ENCODE results near the gene TLE3. TPM values are rescaled to one million over a fixed set of nuclear protein-coding genes. Genes with fewer than 3 reads are reported as not detected.

TLE3 gene
- total and polyA plus RNA-seq, 2 of the 13 experiments (the other 11 are each of a cell fraction or from before 2014, with no cell fraction given), result 11.9 to 13.8 TPM

DNA sequence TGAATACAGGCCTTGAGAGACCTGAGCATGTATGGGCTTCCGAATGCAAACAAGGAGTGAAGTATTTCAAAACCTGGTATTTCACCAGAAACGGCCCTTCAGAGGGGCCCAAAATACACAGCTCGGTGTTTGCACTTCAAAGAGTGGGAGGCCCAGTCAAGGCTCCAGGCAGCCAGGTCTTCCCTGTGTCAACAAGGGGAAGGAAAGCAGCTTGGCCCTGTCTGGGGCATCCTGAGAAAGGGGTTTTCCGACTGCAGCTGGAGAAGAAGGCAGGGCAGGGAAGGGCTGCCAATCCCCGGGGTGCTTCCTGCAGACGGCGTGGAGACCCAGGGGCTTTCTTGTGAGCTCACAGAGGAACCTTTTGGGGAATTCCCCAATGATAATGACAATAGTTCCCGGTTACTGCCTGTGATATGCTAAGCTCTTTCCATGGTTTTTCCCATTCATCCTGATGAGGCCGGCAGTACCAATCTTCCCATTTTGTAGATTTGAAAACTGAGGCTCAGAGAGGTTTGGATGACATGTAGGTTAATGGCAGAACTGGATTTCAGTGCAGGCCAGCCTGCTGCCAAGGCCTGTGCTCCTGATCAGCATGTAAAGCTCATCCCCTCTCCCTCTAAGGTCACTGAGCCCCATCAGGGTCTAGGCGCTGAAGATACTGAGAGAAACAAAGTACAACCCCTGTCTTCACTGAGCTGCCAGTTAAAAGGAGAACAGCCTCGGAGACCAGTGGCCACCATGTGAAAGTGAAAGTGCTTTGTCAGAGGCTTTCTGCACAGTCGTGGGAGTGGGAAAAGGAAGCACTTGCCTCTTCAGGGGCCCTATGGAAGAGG lies 43.0 kb upstream of the TLE3 start (continued):
- TF ChIP-seq RERE (CRISPR knock-in tag; IDR thresholded peaks at IDR 0.05; ENCODE audit: low read depth), result peak; percentile 100
- TF ChIP-seq GATAD1 (CRISPR knock-in tag; IDR thresholded peaks at IDR 0.05), result no peak
- TF ChIP-seq ZNF598 (CRISPR knock-in tag; IDR thresholded peaks at IDR 0.05; ENCODE audit: borderline replicate concordance), result peak; percentile 65; the same call in 1 of the 2 replicates
- TF ChIP-seq ZBTB37 (CRISPR knock-in tag; IDR thresholded peaks at IDR 0.05), result peak; percentile 80; the same call in 1 of the 2 replicates
- peak; percentile 85 for TF ChIP-seq TCF7L2 (IDR thresholded peaks at IDR 0.05; ENCODE audit: low read depth, low read length)
- no peak for TF ChIP-seq FIP1L1 (IDR thresholded peaks at IDR 0.05; ENCODE audit: borderline replicate concordance, insufficient read depth, low read depth, low read length)
- peak; percentile 96 for TF ChIP-seq GATAD2A (CRISPR knock-in tag; IDR thresholded peaks at IDR 0.05)
- TF ChIP-seq GLMP (CRISPR knock-in tag; IDR thresholded peaks at IDR 0.05; ENCODE audit: borderline replicate concordance), result no peak
- TF ChIP-seq ZNF382 (CRISPR knock-in tag; IDR thresholded peaks at IDR 0.05; ENCODE audit: borderline replicate concordance), result no peak
- TF ChIP-seq REPIN1 (CRISPR knock-in tag; IDR thresholded peaks at IDR 0.05; ENCODE audit: borderline replicate concordance, low read depth), result peak; percentile 95
- TF ChIP-seq ZNF256 (CRISPR knock-in tag; conservative IDR thresholded peaks at IDR 0.05), result no peak
- peak; percentile 98 for TF ChIP-seq FOXK1 (CRISPR knock-in tag; IDR thresholded peaks at IDR 0.05; ENCODE audit: borderline replicate concordance, low read depth)
- TF ChIP-seq RFXAP (CRISPR knock-in tag; IDR thresholded peaks at IDR 0.05; ENCODE audit: borderline replicate concordance), result 0 out of 2 replicates have a peak, but pooled peaks have one; percentile 62
- TF ChIP-seq SIX1 (CRISPR knock-in tag; IDR thresholded peaks at IDR 0.05; ENCODE audit: borderline replicate concordance), result peak; percentile 87
- peak; percentile 72; the same call in 1 of the 2 replicates for TF ChIP-seq SP4 (CRISPR knock-in tag; IDR thresholded peaks at IDR 0.05)
- TF ChIP-seq HOXA7 (CRISPR knock-in tag; IDR thresholded peaks at IDR 0.05), result 0 out of 2 replicates have a peak, but pooled peaks have one; percentile 69
- TF ChIP-seq KAT8 (CRISPR knock-in tag; IDR thresholded peaks at IDR 0.05), result peak; percentile 82
